MCF 10A (cell line): ENCODE data around the gene RIC8A. TPM values are rescaled to one million over a fixed set of nuclear protein-coding genes. Genes with fewer than 3 reads are reported as not detected.

Source experiments
- BruUV-seq: library from RNA; stranded (reverse); fragments of 400-500 nt; replicated peaks from 2 replicates; lab custom pipeline; 2021; lab: Mats Ljungman, UMichigan
- CTCF ChIA-PET: fragments of 300-600 bp; sonication (Branson Sonifier 250); formaldehyde crosslinking; extraction: SDS; loops from one replicate; lab custom pipeline; 2021; ENCODE audit warnings: antibody characterized with exemption, inconsistent platforms; lab: Yijun Ruan, JAX
- POLR2A ChIA-PET: fragments of 300-600, 350-650 bp; sonication (Branson Sonifier 250); formaldehyde crosslinking; extraction: SDS; loops from one replicate; lab custom pipeline; 2020; ENCODE audit warnings: antibody characterized with exemption, inconsistent platforms; lab: Yijun Ruan, JAX
- DNase-seq: peaks from one replicate; pipeline ENCODE4 v3.0.0-alpha.2; 2018; ENCODE audit not compliant: unreplicated experiment
- H3K27ac Mint-ChIP-seq: one replicate; pipeline ENCODE4 v1.8.0; 2022; ENCODE audit warnings: mild to moderate bottlenecking, low read depth, mixed read lengths; ENCODE audit not compliant: unreplicated experiment
- H3K27me3 Mint-ChIP-seq: one replicate; pipeline ENCODE4 v1.8.0; 2022; ENCODE audit warnings: mixed read lengths; ENCODE audit not compliant: insufficient read depth, unreplicated experiment
- H3K36me3 Mint-ChIP-seq: one replicate; pipeline ENCODE4 v1.8.0; 2022; ENCODE audit warnings: mild to moderate bottlenecking, moderate library complexity, mixed read lengths; ENCODE audit not compliant: insufficient read depth, unreplicated experiment
- H3K4me1 Mint-ChIP-seq: one replicate; pipeline ENCODE4 v1.8.0; 2022; ENCODE audit warnings: mixed read lengths; ENCODE audit not compliant: insufficient read depth, unreplicated experiment
- H3K4me3 Mint-ChIP-seq: one replicate; pipeline ENCODE4 v1.8.0; 2022; ENCODE audit warnings: mild to moderate bottlenecking, moderate library complexity, mixed read lengths; ENCODE audit not compliant: unreplicated experiment
- H3K9me3 Mint-ChIP-seq: one replicate; pipeline ENCODE4 v1.8.0; 2022; ENCODE audit warnings: mixed read lengths; ENCODE audit not compliant: unreplicated experiment
- intact Hi-C: fragments of 100-400 bp; cut with micrococcal nuclease; formaldehyde crosslinking; loops from 2 replicates; pipeline ENCODE4 v1.14.1; 2022
- total RNA-seq: library from RNA; stranded (reverse); gene quantifications from 2 replicates; pipeline ENCODE4 v1.2.3, GENCODE V29; 2022
- TF ChIP-seq, protein P1 (sequence below): fragments of 200-600 bp; IDR thresholded peaks from one replicate; pipeline ENCODE4 v1.8.0; 2022; ENCODE audit warnings: antibody characterized with exemption, mild to moderate bottlenecking; ENCODE audit not compliant: unreplicated experiment

The RIC8A gene
- total RNA-seq, 1 experiment from 2014 or later: 93.3 TPM

DNA sequence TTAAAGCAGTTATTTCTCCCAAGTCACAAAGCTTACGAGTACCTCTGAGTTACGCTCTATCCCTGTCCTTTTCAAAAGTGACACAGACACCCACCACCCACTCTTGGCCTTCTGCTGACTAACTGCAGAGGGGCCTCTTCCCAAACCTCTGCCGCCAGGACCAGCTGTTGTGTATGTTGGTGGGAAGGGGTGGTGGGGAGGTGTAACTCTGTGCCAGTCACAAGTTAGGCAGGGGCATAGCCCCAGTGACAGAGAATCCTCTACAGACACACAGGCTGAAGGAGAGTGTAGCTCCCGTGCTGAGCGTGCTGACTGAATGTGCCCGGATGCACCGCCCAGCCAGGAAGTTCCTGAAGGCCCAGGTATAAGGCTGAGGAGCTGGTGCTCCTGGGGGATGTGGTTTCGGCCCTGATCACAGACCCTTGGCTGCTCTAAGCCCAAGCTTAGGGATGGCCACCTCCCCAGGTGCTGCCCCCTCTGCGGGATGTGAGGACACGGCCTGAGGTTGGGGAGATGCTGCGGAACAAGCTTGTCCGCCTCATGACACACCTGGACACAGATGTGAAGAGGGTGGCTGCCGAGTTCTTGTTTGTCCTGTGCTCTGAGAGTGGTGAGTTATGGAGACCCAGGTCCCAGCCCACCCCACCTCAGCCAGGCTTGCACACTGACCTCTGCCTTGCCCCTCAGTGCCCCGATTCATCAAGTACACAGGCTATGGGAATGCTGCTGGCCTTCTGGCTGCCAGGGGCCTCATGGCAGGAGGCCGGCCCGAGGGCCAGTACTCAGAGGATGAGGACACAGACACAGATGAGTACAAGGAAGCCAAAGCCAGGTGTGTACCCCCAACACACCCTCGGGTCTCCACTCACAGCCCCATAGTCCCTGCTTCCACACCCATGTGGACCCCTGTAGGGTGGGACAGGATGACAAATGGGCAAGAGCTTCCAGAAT is 4.9 kb downstream of the RIC8A start:
- no TSS peak for BruUV-seq
- H3K36me3 Mint-ChIP-seq: peaks cover 64% of the 10 kb centered on the region

DNA sequence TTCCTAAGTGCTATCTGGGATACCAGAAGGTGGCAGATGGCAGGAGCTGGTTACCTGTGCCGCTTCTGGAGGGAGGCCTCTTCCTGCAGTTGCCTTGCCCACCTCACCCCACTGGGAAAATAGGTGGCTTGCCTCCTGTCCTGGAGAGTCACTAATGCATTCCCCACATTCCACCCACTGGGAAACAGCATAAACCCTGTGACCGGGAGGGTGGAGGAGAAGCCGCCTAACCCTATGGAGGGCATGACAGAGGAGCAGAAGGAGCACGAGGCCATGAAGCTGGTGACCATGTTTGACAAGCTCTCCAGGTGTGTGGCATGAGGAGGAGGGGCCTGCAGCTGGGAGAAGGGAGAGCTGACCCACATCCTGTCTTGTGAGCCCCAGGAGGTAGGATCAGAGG is 5.6 kb downstream of the RIC8A start:
- H3K36me3 Mint-ChIP-seq: peaks cover 64% of the 10 kb centered on the region
- intact Hi-C loops: no loop called here
- H3K27me3 Mint-ChIP-seq: no peaks in the 10 kb centered on the region
- CTCF ChIA-PET: interaction anchor here (1.7 kb wide), 1 partner anchor 17 kb away, joined by 6 read pairs; no protein-coding TSS in a partner anchor
- POLR2A ChIA-PET: interaction anchor here (0.6 to 1.7 kb wide), 2 partner anchors 24 to 229 kb away, joined by 3 to 4 read pairs; partner anchors contain the start of genes ANO9 and PSMD13
- H3K27ac Mint-ChIP-seq: no peak overlapping the region
- TF ChIP-seq, protein P1, sequence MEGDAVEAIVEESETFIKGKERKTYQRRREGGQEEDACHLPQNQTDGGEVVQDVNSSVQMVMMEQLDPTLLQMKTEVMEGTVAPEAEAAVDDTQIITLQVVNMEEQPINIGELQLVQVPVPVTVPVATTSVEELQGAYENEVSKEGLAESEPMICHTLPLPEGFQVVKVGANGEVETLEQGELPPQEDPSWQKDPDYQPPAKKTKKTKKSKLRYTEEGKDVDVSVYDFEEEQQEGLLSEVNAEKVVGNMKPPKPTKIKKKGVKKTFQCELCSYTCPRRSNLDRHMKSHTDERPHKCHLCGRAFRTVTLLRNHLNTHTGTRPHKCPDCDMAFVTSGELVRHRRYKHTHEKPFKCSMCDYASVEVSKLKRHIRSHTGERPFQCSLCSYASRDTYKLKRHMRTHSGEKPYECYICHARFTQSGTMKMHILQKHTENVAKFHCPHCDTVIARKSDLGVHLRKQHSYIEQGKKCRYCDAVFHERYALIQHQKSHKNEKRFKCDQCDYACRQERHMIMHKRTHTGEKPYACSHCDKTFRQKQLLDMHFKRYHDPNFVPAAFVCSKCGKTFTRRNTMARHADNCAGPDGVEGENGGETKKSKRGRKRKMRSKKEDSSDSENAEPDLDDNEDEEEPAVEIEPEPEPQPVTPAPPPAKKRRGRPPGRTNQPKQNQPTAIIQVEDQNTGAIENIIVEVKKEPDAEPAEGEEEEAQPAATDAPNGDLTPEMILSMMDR: no peak
- H3K4me3 Mint-ChIP-seq: no peak overlapping the region
- H3K9me3 Mint-ChIP-seq: no peaks in the 10 kb centered on the region
- no TSS peak for BruUV-seq
- no peak for DNase-seq
- peaks cover 15% of the 10 kb centered on the region for H3K4me1 Mint-ChIP-seq

More for the DNA sequence above, 4.9 kb downstream of the RIC8A start:
- Mint-ChIP-seq H3K4me3 (no peak overlapping the region), H3K9me3 (no peaks in the 10 kb centered on the region), H3K27me3 (no peaks in the 10 kb centered on the region), H3K4me1 (peaks cover 8% of the 10 kb centered on the region), H3K27ac (no peak overlapping the region)
- intact Hi-C loops: no loop called here
- TF ChIP-seq, protein P1: no peak
- CTCF ChIA-PET: interaction anchor here (1.3 to 1.7 kb wide), 2 partner anchors 17 to 151 kb away, joined by 5 to 6 read pairs; no protein-coding TSS in a partner anchor
- POLR2A ChIA-PET: interaction anchor here (0.9 to 1.3 kb wide), 2 partner anchors 10 to 239 kb away, joined by 3 to 4 read pairs; no protein-coding TSS in a partner anchor
- DNase-seq: no peak

DNA sequence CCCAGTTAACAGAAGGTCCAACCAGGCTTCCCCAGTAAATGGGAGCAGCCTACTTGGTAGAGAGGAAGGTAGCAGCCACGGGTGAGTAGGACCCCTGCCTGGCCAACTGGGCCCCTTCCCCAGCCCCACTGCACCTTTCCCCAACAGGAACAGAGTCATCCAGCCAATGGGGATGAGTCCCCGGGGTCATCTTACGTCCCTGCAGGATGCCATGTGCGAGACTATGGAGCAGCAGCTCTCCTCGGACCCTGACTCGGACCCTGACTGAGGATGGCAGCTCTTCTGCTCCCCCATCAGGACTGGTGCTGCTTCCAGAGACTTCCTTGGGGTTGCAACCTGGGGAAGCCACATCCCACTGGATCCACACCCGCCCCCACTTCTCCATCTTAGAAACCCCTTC is 6.6 kb downstream of the RIC8A start:
- BruUV-seq: no TSS peak
- Mint-ChIP-seq H3K27ac (no peak overlapping the region), H3K4me1 (peaks cover 15% of the 10 kb centered on the region), H3K27me3 (no peaks in the 10 kb centered on the region), H3K36me3 (peaks cover 64% of the 10 kb centered on the region), H3K4me3 (no peak overlapping the region), H3K9me3 (no peaks in the 10 kb centered on the region)
- intact Hi-C loops: no loop called here
- ChIA-PET POLR2A (interaction anchor here (1.7 kb wide), 1 partner anchor 23 kb away, joined by 4 read pairs; the partner anchor contains the start of gene PSMD13), CTCF (no interaction called here)
- DNase-seq: no peak
- TF ChIP-seq, protein P1: no peak

DNA sequence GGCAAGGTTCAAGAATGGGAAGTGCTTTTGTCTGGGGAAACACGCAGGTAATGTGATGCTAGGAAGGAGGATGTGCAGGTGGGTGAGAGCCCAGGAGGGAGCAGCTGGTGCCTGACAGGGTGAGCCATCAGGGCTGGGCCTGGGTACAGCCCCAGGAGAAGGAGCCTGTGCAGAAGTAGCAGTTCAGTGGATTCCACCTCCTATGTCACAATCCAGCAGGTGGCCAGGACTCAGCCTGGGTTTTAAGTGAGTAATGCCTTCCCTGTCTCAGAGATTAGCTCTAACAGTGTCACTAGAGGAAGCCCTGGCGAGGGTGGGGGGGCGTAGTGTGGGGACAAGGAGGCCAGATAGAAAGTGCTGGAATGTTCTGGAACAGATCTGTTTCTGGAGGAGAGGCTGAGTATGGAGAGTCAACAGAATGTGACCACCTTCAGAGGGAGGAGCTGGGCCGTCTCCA is 8.1 kb downstream of the RIC8A start:
- H3K9me3 Mint-ChIP-seq: no peaks in the 10 kb centered on the region
- intact Hi-C loops: no loop called here
- no peaks in the 10 kb centered on the region for H3K27me3 Mint-ChIP-seq
- peak overlapping the region; percentile 63 for H3K27ac Mint-ChIP-seq
- BruUV-seq: no TSS peak
- no peak overlapping the region for H3K4me3 Mint-ChIP-seq
- POLR2A ChIA-PET: interaction anchor here (0.6 to 1.3 kb wide), 8 partner anchors 8 to 123 kb away, joined by 3 to 6 read pairs (median 4); partner anchors contain the start of genes BET1L, IFITM5, PSMD13 and RIC8A
- peaks cover 9% of the 10 kb centered on the region for H3K4me1 Mint-ChIP-seq
- peaks cover 61% of the 10 kb centered on the region for H3K36me3 Mint-ChIP-seq
- CTCF ChIA-PET: interaction anchor here (1.6 kb wide), 1 partner anchor 35 kb away, joined by 6 read pairs; no protein-coding TSS in a partner anchor
- TF ChIP-seq, protein P1: no peak
- no peak for DNase-seq
